HCT116 (cell line): Measurements from ENCODE around the gene UBTF.
A peak's percentile ranks its signal among the peaks of the same experiment; 100 is the strongest.

Source experiments
- CEBPB ChIP-seq: IDR thresholded peaks from 2 replicates; pipeline ENCODE4 v1.6.1; 2012; ENCODE audit warnings: low read depth
- CTCF ChIP-seq, 3 experiments: fragments of 200-600 bp in 1 of 3; sonication (generic) in 1 of 3; IDR thresholded peaks in 2 of 3; conservative IDR thresholded peaks in 1 of 3; 2 replicates each; pipeline ENCODE4 v1.5.1; 2012 to 2017; ENCODE audit warnings: low read depth in 2 of 3, low read length in 2 of 3, antibody characterized with exemption in 1 of 3, borderline replicate concordance in 1 of 3, control low read depth in 1 of 3, mild to moderate bottlenecking in 1 of 3, mixed read lengths in 1 of 3, mixed run types in 1 of 3, moderate library complexity in 1 of 3; ENCODE audit not compliant: insufficient read depth in 1 of 3
- EZH2 ChIP-seq: fragments of 200-600 bp; sonication (generic); IDR thresholded peaks from 2 replicates; pipeline ENCODE4 v1.6.1; 2017; ENCODE audit warnings: antibody characterized with exemption, mixed run types
- EZH2phosphoT487 ChIP-seq: fragments of 200-600 bp; IDR thresholded peaks from 2 replicates; pipeline ENCODE4 v1.6.1; 2018; ENCODE audit warnings: antibody characterized with exemption, borderline replicate concordance
- JUND ChIP-seq: IDR thresholded peaks from 2 replicates; pipeline ENCODE4 v1.6.1; 2012
- POLR2A ChIP-seq: IDR thresholded peaks from 2 replicates; pipeline ENCODE4 v1.7.0; 2011; ENCODE audit warnings: borderline replicate concordance; ENCODE audit not compliant: insufficient read depth, insufficient read length; ENCODE audit errors: extremely low read depth
- POLR2AphosphoS5 ChIP-seq: IDR thresholded peaks from 2 replicates; pipeline ENCODE4 v1.6.1; 2011; ENCODE audit warnings: mild to moderate bottlenecking, low read depth, low read length, moderate library complexity
- SRF ChIP-seq: IDR thresholded peaks from 2 replicates; pipeline ENCODE4 v1.6.1; 2012; ENCODE audit warnings: low read depth
- TCF7L2 ChIP-seq: IDR thresholded peaks from 2 replicates; pipeline ENCODE4 v1.7.0; 2011; ENCODE audit warnings: borderline replicate concordance, inconsistent platforms; ENCODE audit not compliant: insufficient read depth, insufficient read length; ENCODE audit errors: extremely low read depth
- ZBTB33 ChIP-seq: IDR thresholded peaks from 2 replicates; pipeline ENCODE4 v1.6.1; 2011; ENCODE audit warnings: mild to moderate bottlenecking, low read length, moderate library complexity; ENCODE audit not compliant: insufficient replicate concordance; ENCODE audit errors: extremely low read depth
- ZFX ChIP-seq: fragments of 450-650 bp; IDR thresholded peaks from 2 replicates; pipeline ENCODE4 v1.6.1; 2017
- ZNF274 ChIP-seq: fragments of 200-500 bp; sonication (Bioruptor generic); IDR thresholded peaks from 2 replicates; pipeline ENCODE4 v1.6.1; 2014; ENCODE audit warnings: mild to moderate bottlenecking, low read depth, low read length, inconsistent platforms

GRCh38 chr17:44186307-44187130 is 33.0 kb downstream of the UBTF start, which contains the start of gene TMUB2:
- TF ChIP-seq POLR2AphosphoS5 (peak; percentile 93), CTCF (IDR thresholded peaks at IDR 0.05 in 2 of 3, conservative IDR thresholded peaks at IDR 0.05 in 1 of 3; ENCODE audit: borderline replicate concordance in 1 of 3, insufficient read depth in 1 of 3, low read depth in 2 of 3, low read length in 2 of 3) (no peak), EZH2phosphoT487 (no peak), SRF (peak; percentile 73; the same call in 1 of the 2 replicates), EZH2 (no peak), JUND (no peak), ZFX (no peak; the same call in 1 of the 2 replicates), POLR2A (peak; percentile 77), TCF7L2 (peak; percentile 63), ZBTB33 (no peak), ZNF274 (no peak), CEBPB (no peak)
